Testis (tissue), 3 donors: Measurements from ENCODE around the gene ALDH1L1. TPM values are rescaled to one million over a fixed set of nuclear protein-coding genes. Genes with fewer than 3 reads are reported as not detected.

Experiments used
- DNase-seq: peaks from one replicate; pipeline ENCODE4 v3.0.0-alpha.2; 2019
- H3K27ac ChIP-seq, 2 donors: fragments of 200-600 bp; sonication (generic); one replicate each; pipeline ENCODE4 v1.5.1; 2019
- H3K27me3 ChIP-seq: fragments of 200-600 bp; sonication (generic); one replicate; pipeline ENCODE4 v1.5.1; 2019
- H3K36me3 ChIP-seq: fragments of 200-600 bp; sonication (generic); one replicate; pipeline ENCODE4 v1.5.1; 2017; ENCODE audit warnings: low read depth; ENCODE audit errors: missing control alignments
- H3K4me1 ChIP-seq: fragments of 200-600 bp; sonication (generic); one replicate; pipeline ENCODE4 v1.5.1; 2019
- H3K4me3 ChIP-seq, 2 donors: fragments of 200-600 bp; sonication (generic); one replicate each; pipeline ENCODE4 v1.5.1; 2017 to 2019
- H3K9me3 ChIP-seq: fragments of 200-600 bp; sonication (generic); one replicate; pipeline ENCODE4 v1.5.1; 2017
- POLR2A ChIP-seq: fragments of 450-650 bp; IDR thresholded peaks from one replicate; pipeline ENCODE4 v1.6.1; 2017; ENCODE audit warnings: antibody characterized with exemption, mild to moderate bottlenecking, moderate library complexity
- WGBS, 2 donors: methylation state at CpG; one replicate each; pipeline ENCODE4 v1.1.5; 2018; 5-methylcytosine and 5-hydroxymethylcytosine counted together
- intact Hi-C: fragments of 100-400 bp; cut with DNase I; formaldehyde crosslinking; loops from one replicate; pipeline ENCODE4 v1.15.1; 2023; ENCODE audit warnings: low total_unique reads
- polyA plus RNA-seq: library from polyadenylated mRNA; stranded (reverse); fragments of 350-450 nt; fragmentation: Illumina TruSeq; extraction: RNeasy Lipid Tissue Mini Kit (QIAGEN cat#74804); gene quantifications from one replicate; pipeline ENCODE4 v1.2.3, GENCODE V29; 2014; ENCODE audit warnings: low read depth, low replicate concordance; ENCODE audit not compliant: insufficient read depth
- total RNA-seq, 2 donors: library from RNA; depleted of rRNA; stranded (reverse); fragments of >200 nt; gene quantifications; one replicate each; pipeline ENCODE4 v1.2.3, GENCODE V29; 2016
- TF ChIP-seq, protein P1 (sequence below), 3 experiments: fragments of 450-650 bp in 2 of 3; fragments of 200-600 bp in 1 of 3; sonication (generic) in 1 of 3; IDR thresholded peaks; one replicate each; pipeline ENCODE4 v1.5.1; 2016 to 2019; ENCODE audit warnings: antibody characterized with exemption in 3 of 3, mild to moderate bottlenecking in 2 of 3, moderate library complexity in 1 of 3

The ALDH1L1 gene
- total and polyA plus RNA-seq, 3 donors from 2014 or later, result 19.6 to 73.8 (median 67.5) TPM

DNA sequence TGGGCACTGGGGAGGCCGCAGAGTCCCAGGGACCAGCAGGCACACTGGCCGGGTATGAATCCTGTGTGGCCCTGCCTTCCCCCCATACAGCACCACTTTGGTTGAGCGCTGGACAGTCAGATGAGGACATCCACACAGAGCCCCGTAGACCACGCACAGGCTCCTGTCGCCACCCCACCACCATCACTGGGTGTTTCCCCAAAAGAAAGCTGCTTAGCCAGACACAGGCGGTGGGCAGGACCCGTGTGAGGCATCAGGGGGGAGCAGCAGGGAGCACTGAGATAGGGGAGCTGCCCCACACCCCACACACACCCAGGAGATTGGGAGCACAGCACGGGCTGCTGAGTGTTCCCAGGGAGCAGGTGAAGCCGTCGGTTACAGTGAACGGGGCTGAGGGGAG is 54.1 kb downstream of the ALDH1L1 start:
- Histone ChIP-seq H3K9me3 (no peaks in the 10 kb centered on the region), H3K36me3 (no peaks in the 10 kb centered on the region), H3K27me3 (no peaks in the 10 kb centered on the region), H3K4me3 (no peak overlapping the region), H3K4me1 (no peaks in the 10 kb centered on the region), H3K27ac (no peak overlapping the region)
- TF ChIP-seq POLR2A, result no peak
- TF ChIP-seq, protein P1, sequence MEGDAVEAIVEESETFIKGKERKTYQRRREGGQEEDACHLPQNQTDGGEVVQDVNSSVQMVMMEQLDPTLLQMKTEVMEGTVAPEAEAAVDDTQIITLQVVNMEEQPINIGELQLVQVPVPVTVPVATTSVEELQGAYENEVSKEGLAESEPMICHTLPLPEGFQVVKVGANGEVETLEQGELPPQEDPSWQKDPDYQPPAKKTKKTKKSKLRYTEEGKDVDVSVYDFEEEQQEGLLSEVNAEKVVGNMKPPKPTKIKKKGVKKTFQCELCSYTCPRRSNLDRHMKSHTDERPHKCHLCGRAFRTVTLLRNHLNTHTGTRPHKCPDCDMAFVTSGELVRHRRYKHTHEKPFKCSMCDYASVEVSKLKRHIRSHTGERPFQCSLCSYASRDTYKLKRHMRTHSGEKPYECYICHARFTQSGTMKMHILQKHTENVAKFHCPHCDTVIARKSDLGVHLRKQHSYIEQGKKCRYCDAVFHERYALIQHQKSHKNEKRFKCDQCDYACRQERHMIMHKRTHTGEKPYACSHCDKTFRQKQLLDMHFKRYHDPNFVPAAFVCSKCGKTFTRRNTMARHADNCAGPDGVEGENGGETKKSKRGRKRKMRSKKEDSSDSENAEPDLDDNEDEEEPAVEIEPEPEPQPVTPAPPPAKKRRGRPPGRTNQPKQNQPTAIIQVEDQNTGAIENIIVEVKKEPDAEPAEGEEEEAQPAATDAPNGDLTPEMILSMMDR (IDR thresholded peaks at IDR 0.05), result no peak
- no peak for DNase-seq
- WGBS, 2 donors, result 90 to 92% methylated on average over 12 of the region's 12 CpGs
- intact Hi-C loops, result no loop called here

GRCh38 chr3:126125781-126126251 is 54.6 kb downstream of the ALDH1L1 start:
- no peaks in the 10 kb centered on the region for H3K36me3 ChIP-seq
- H3K4me3 ChIP-seq, result no peak overlapping the region
- no peak for DNase-seq
- TF ChIP-seq, protein P1 (IDR thresholded peaks at IDR 0.05), result no peak
- TF ChIP-seq POLR2A, result no peak
- no peak overlapping the region for H3K27ac ChIP-seq
- 69 to 83% methylated on average over 2 of the region's 2 CpGs for WGBS, 2 donors
- no peaks in the 10 kb centered on the region for H3K4me1 ChIP-seq
- no peaks in the 10 kb centered on the region for H3K27me3 ChIP-seq
- intact Hi-C loops, result no loop called here
- no peaks in the 10 kb centered on the region for H3K9me3 ChIP-seq

- Histone ChIP-seq H3K4me3 (no peak overlapping the region), H3K4me1 (no peaks in the 10 kb centered on the region), H3K36me3 (no peaks in the 10 kb centered on the region), H3K9me3 (no peaks in the 10 kb centered on the region), H3K27ac (no peak overlapping the region), H3K27me3 (no peaks in the 10 kb centered on the region)
- TF ChIP-seq, protein P1 (IDR thresholded peaks at IDR 0.05), result no peak
- TF ChIP-seq POLR2A, result no peak
- WGBS, 2 donors, result 98 to 100% methylated on average over 3 to 5 of the region's 5 CpGs
- no peak for DNase-seq
- intact Hi-C loops, result no loop called here
Observed at GRCh38 chr3:126125341-126125740, 55.0 kb downstream of the ALDH1L1 start.

DNA sequence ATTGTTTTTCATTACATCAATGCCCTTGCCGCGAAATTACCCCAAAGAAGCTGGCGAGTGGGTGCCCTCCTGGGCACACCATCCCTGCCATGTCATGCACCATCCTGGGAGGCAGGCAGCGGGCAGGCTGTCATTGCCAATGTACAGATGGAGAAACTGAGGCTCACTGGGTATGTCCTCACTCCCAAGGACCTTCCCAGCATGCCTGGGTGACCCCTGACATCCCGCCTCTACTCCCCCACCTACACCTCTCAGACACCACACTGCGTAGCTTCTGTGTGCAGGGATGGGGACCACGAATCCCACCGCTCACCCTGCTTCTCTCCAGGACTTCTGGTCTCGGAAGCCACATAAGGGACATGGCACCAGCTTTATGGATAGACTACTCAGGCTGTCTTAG is 55.5 kb downstream of the ALDH1L1 start:
- no peaks in the 10 kb centered on the region for H3K27me3 ChIP-seq
- DNase-seq, result no peak
- H3K4me1 ChIP-seq, result no peaks in the 10 kb centered on the region
- H3K9me3 ChIP-seq, result no peaks in the 10 kb centered on the region
- intact Hi-C loops, result no loop called here
- TF ChIP-seq POLR2A, result no peak
- TF ChIP-seq, protein P1 (IDR thresholded peaks at IDR 0.05), result no peak
- H3K4me3 ChIP-seq, result no peak overlapping the region
- no peaks in the 10 kb centered on the region for H3K36me3 ChIP-seq
- H3K27ac ChIP-seq, result no peak overlapping the region
- 87 to 88% methylated on average over 9 of the region's 9 CpGs for WGBS, 2 donors

GRCh38 chr3:126124148-126124868 is 56.1 kb downstream of the ALDH1L1 start:
- no peak for TF ChIP-seq POLR2A
- TF ChIP-seq, protein P1 (IDR thresholded peaks at IDR 0.05), result no peak
- intact Hi-C loops, result no loop called here
- Histone ChIP-seq H3K9me3 (no peaks in the 10 kb centered on the region), H3K4me1 (no peaks in the 10 kb centered on the region), H3K27me3 (no peaks in the 10 kb centered on the region), H3K27ac (no peak overlapping the region), H3K36me3 (no peaks in the 10 kb centered on the region), H3K4me3 (no peak overlapping the region)
- WGBS, 2 donors, result 79 to 82% methylated on average over 5 to 10 of the region's 10 CpGs
- DNase-seq, result no peak
